Kidney capillary endothelial cell (primary cell): ENCODE data around the gene RERE.

Source experiments
- DNase-seq: peaks from one replicate; pipeline ENCODE4 v3.0.0-alpha.2; 2018; ENCODE audit warnings: low spot score

The RERE gene

GRCh38 chr1:8361198-8361849 lies 456.1 kb downstream of the RERE start:
- DNase-seq = no peak

- no peak for DNase-seq
Measured at GRCh38 chr1:8360493-8361197, 456.8 kb downstream of the RERE start.

DNA sequence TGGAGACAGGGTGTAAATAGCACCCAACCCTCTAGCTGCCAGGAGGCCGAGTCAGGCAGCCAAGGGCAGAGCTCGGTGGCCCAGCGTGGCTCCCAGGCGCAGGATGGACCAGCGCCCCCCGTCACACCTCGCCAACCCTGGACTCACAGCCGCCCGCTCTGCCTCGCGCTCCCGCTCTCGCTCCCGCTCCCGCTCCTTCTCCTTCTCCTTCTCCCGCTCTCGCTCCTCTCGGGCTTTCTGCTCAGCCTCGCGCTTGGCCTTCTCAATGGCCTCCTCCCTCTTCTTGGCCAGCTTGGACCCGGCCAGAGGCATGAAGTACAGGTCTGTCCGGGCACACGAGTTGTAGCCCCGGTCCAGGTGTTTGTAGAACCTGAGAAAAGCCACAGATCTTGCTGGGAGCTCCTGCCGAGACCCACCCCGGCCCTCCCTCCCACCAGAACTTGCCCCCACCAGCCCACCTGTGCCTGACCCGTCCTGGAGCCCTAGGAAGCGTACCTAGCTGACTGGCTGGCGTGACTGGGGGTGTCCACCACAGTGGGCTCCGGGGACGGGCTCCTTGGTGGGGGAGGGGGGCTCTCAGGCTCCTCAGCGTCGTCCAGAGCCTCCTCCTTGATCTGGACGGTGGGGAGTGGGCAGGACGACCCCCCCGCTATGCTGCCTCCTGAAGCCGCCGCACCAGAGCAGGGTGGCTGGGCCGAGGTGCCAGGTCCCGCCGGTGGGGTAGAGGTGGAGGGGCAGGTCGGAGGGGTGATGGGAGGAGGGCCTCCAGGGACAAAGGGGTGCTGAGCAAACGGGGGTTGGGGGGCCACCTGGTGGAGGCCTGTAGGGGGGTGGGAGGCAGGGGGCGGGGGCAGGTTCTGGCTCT lies 457.6 kb downstream of the RERE start:
- DNase-seq = no peak

DNA sequence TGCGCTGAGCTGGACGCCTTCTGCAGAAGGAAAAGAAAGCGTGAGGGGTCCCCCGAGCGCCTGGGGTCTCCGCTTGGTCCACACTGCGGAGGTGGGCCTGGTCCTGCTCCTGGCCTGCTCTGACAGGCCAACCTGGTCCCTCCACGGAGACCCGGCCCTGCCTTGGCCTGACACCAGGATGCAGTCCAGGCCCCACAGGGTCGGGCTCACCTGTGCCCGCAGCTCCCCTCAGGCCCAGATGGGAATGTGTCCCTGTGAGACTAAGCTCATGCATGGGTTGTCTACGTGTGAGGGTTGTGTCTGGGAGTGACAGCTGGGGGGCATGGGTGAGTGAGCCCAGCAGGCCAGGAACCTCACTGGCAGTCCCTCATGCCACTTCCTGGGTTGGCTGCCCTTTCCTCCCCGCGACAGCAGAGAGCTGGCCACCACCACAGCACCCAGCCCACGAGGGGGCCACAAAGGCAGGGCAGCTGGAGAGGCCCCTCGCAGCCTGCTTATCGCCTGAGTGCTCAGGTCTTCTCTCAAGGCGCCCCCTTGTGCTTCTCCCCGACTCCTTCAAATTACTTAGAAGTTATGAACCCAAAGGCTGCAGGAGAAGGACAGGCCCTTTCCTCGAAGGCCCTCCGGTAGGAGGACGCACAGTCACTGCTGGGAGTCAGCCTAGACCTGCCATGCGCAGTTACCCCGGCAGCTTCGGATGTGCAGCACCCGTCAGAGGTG lies 458.4 kb downstream of the RERE start:
- DNase-seq = no peak

DNA sequence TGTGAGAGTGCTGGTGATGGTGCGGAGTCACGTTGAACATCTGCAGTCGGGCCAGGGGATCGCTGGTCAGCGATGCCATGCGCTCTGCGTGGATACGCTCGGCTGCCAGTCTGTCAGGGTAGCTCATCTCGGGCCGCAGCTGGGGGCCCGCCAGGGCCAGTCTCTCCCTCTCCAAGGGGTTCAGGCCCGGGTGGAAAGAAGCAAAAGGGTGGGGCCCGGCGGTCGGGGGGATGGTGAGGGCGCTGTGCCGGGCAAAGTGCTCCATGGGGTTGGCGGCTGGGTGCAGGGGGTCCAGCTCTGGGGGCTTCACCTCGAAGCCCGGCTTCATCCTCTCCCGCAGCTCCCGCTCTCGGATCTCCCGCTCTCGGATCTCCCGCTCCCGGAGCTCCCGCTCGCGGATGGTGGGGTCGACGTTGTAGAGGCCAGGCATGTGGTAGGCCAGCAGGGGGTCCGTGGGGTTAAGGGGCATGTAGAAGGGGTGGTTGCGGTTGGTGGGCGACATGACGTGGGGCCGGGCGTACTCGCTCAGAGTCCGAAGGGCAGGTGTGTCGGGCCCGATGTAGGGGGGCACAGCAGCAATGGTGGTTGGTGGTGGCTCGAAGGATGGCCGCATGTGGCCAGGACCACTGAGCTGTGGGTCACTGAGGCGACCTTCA lies 459.1 kb downstream of the RERE start:
- no peak for DNase-seq

DNA sequence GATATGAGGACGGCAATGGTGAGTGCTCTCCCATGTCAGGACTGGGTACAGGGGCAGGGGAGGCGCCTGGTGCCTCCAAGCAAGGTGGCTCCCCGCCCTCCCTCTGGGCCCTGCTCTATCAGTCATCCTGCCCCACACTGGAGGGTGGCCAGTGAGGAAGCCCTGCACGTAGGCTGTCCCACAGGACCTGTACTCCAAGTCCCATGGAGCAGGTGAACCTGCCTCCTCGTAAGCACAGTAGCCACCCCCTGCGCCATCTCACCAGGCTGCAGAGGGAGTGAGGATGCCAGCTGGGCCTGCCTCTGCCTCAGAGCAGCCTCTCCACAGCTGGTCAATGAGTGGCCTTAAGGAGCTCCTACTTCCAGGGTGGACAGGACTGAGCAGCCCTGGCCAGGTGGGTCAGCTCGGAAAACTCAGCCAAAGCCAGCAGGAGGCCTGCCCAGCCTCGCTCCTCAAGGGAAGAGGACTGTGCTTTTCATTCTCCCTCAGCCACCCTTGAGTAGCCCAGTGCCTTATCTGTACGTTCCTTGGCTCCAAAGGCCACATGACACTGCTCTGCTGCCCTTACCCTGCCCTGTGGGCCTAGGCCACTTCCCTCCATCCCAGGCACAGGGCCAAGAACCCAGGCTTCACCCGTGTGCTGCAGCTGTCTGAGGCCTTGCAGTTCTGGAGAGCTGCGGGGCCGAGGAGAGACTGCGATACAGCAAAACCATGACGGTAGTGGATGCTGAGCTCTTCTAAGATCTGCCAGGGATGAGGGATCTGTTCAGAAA lies 459.9 kb downstream of the RERE start:
- DNase-seq = no peak

DNA sequence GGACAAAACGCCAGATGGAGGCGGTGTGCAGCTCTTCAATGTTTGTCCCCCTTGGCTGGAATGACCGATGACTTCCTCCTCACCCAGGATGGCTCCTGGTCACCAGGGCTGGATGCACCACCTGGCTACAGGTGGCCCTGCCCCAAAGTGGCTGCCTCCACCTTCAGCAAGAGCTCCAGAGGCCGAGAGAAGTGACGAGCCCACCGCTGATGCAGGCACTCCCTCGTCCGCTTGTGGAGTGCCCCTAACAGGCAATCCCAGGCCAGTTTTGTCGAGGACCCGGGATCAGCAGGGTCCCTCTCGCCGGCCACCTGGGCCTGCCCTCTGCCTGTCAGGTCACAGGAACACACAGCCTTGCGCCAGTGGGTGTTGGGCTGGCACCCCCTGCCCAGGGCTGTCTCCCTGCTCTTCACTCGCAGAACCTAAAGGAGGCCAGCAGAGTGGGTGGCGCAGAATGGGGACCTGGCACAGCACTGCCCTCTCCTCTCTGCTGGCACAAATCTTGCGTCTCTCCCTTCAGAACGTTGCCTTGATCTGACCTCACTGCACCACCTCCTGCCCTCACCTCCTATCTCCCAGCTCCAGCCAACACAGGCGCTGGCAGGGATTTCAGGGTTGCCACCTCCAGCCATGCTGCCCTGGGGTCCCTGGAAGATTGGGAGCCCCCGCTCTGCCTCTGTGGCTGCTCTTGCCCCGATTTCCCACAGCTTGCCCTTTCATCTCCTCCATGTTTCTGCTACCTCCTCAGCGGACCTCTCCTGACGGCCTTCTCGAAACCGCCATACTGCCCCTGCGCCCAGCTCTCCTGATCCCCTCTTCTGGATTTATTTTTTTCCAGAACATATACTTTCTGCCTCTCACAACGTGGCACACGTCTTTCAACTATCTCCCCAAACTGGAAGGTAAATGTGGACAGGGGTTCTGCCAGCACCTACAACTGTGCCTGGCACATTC lies 460.9 kb downstream of the RERE start:
- no peak for DNase-seq

- DNase-seq = no peak
Measured at GRCh38 chr1:8355439-8356255, 461.8 kb downstream of the RERE start.

GRCh38 chr1:8354038-8354437 lies 463.4 kb downstream of the RERE start:
- no peak for DNase-seq

- no peak for DNase-seq
Measured at GRCh38 chr1:8352886-8353785, 464.3 kb downstream of the RERE start.

DNA sequence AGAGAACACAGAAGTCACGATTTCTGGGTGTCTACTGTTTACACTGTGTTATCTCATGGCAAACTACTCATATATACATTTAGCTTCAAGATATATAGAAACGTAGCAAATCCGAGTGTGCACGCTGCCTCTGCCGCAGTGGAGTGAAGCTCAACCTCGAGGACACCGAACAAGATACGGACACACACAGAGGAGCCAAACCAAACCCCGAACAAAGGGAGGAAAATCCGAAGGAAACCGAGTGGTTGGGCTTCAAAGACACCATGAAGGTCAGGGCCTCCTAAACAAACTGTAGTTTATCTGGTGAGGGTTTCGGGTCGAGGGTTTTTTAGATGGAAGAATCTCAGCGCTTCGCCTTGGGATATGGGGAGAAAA lies 465.0 kb downstream of the RERE start:
- DNase-seq = no peak

DNA sequence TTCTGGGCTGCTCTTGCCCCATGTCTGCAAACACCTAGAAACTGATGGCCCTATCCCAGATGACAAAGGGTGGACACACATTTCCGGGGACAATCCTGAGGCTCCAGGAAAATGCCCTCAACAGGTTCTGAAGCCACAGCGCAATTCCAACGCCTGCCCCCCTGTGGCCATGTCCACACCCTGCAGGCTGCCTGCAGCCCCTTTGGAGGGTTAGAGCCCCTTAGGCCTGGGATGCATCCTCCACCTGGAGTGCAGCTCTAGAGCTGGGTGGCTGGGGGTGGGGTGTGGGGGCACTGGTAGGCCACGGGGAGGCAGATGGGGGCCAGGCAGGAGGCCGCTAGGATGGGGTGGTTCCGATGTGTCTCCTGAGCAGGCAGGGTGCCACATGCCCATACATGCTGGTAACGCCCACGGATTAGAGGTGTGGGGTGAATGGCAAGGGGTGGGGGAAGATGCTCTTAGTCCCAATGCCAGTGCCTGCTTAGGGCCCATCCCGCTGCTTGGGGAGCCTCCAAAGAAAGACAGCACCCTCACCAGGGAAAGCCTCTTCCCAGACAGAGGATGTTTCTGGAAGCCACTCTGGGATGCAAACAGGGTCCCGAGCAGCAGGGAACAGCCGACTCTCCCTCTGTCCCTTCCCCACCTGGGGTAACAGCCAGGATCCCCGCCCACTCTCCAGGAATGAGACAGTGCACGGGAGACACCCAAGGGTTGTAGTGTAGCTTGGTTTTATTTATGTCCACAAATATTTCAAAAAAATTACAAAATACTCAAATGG lies 465.6 kb downstream of the RERE start:
- DNase-seq = no peak

- DNase-seq = no peak
Measured at GRCh38 chr1:8350914-8351684, 466.3 kb downstream of the RERE start.

- DNase-seq = no peak
Measured at GRCh38 chr1:8349961-8350360, 467.5 kb downstream of the RERE start.

- no peak for DNase-seq
Measured at GRCh38 chr1:8349473-8349865, 468.0 kb downstream of the RERE start.

DNA sequence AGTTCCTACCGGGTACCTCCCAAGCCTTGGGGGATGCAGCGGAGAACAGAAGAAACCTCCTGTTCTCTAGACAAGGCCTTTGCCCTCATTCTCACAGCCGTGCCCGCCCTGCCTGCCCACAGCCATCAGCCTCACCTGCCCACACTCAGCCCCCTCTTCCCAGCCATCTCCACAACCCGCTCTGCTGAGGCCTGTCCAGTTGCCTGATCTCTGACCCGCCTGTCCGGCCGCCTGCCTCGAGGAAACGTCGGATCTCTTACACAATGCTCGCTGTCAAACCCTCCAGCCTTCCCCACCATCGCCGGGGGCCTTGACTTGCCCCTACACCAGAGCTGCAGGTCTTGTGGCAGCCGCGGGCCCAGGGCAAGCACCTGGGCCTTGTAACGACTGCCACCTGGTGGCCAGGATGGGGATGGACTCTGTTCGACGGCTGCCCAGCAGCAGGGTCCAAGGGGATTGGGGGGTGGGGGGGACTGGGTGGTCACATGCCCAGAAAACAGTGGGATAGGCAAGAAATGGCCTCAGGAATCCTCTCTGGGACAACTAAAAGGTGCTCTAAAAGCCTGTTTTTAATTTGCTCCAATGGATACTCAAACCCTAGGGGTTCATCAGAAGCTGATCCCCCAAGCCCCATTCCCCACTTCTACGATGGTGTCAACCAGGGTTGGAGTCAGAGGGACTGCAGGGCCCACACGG lies 468.5 kb downstream of the RERE start:
- DNase-seq = no peak
